HEK293 (cell line): Measurements from ENCODE around the gene UBA1.

ENCODE experiments used
- CTCF ChIP-seq: fragments of 450-650 bp; formaldehyde crosslinking; IDR thresholded peaks from 2 replicates; pipeline ENCODE4 v1.5.1; 2016; ENCODE audit warnings: missing biosample characterization, missing genetic modification characterization
- REST ChIP-seq: fragments of 450-650 bp; formaldehyde crosslinking; IDR thresholded peaks from 2 replicates; pipeline ENCODE4 v1.5.1; 2016; ENCODE audit warnings: missing biosample characterization, missing genetic modification characterization
- ZNF280D ChIP-seq: fragments of 450-650 bp; formaldehyde crosslinking; IDR thresholded peaks from 2 replicates; pipeline ENCODE4 v1.5.1; 2016; ENCODE audit warnings: missing biosample characterization, missing genetic modification characterization

- TF ChIP-seq ZNF280D (tag by site-specific recombination) (no peak), REST (no peak), CTCF (tag by site-specific recombination) (no peak)
Observed at GRCh38 chrX:47209508-47210238, 16.0 kb downstream of the UBA1 start.
